Caco-2 (cell line): ENCODE data around the gene MYO1F. TPM values are rescaled to one million over a fixed set of nuclear protein-coding genes. Genes with fewer than 3 reads are reported as not detected.

Experiments used
- BruUV-seq: library from RNA; stranded (reverse); fragments of 400-500 nt; replicated peaks from 2 replicates; lab custom pipeline; 2021; lab: Mats Ljungman, UMichigan
- CTCF ChIA-PET: fragments of 300-600 bp; sonication (Branson Sonifier 250); formaldehyde crosslinking; loops from one replicate; lab custom pipeline; 2022; ENCODE audit warnings: antibody characterized with exemption; lab: Charles Lee
- POLR2A ChIA-PET: fragments of 300-600 bp; sonication (Branson Sonifier 250); formaldehyde crosslinking; loops from one replicate; lab custom pipeline; 2022; ENCODE audit warnings: antibody characterized with exemption; lab: Charles Lee
- DNase-seq, 2 experiments: peaks; one replicate each; pipeline versions ENCODE4 v3.0.0 to v3.0.0-alpha.2; 2020 to 2022
- H3K27me3 ChIP-seq: replicated peaks from 2 replicates; pipeline ENCODE4 v1.6.0; 2011; ENCODE audit warnings: low read length; ENCODE audit not compliant: control insufficient read depth, insufficient read depth
- H3K36me3 ChIP-seq: 2 replicates; pipeline ENCODE4 v1.5.1; 2011; ENCODE audit warnings: low read length; ENCODE audit not compliant: control insufficient read depth, insufficient read depth
- H3K4me1 ChIP-seq: fragments of 250-450 bp; sonication (Bioruptor Pico); 2 replicates; pipeline ENCODE4 v1.5.1; 2020; ENCODE audit warnings: mild to moderate bottlenecking
- H3K4me3 ChIP-seq: 2 replicates; pipeline ENCODE4 v1.5.1; 2011; ENCODE audit warnings: low read depth, mild to moderate bottlenecking, control low read depth, low read length
- H3K9me3 ChIP-seq: fragments of 250-450 bp; sonication (Bioruptor Pico); 2 replicates; pipeline ENCODE4 v1.5.1; 2020; ENCODE audit warnings: mild to moderate bottlenecking, moderate library complexity
- H3K27ac Mint-ChIP-seq: one replicate; pipeline ENCODE4 v1.8.0; 2022; ENCODE audit warnings: mixed read lengths; ENCODE audit not compliant: unreplicated experiment
- H3K27me3 Mint-ChIP-seq: one replicate; pipeline ENCODE4 v1.8.0; 2022; ENCODE audit warnings: mixed read lengths; ENCODE audit not compliant: insufficient read depth, unreplicated experiment
- H3K36me3 Mint-ChIP-seq: one replicate; pipeline ENCODE4 v1.8.0; 2022; ENCODE audit warnings: mild to moderate bottlenecking, mixed read lengths; ENCODE audit not compliant: insufficient read depth, unreplicated experiment
- H3K4me1 Mint-ChIP-seq: one replicate; pipeline ENCODE4 v1.8.0; 2022; ENCODE audit warnings: low read depth, mixed read lengths; ENCODE audit not compliant: unreplicated experiment
- H3K4me3 Mint-ChIP-seq: one replicate; pipeline ENCODE4 v1.8.0; 2022; ENCODE audit warnings: mild to moderate bottlenecking, moderate library complexity, mixed read lengths; ENCODE audit not compliant: unreplicated experiment
- H3K9me3 Mint-ChIP-seq: one replicate; pipeline ENCODE4 v1.8.0; 2022; ENCODE audit warnings: mixed read lengths; ENCODE audit not compliant: unreplicated experiment
- CTCF ChIP-seq, 2 experiments: fragments of 200-600 bp in 1 of 2; IDR thresholded peaks; 1 replicate in 1 of 2; 2 replicates in 1 of 2; pipeline versions ENCODE4 v1.5.1 to v1.8.0; 2011 to 2022; ENCODE audit warnings: antibody characterized with exemption in 1 of 2, control low read depth in 1 of 2, inconsistent platforms in 1 of 2, low read depth in 1 of 2, low read length in 1 of 2, mild to moderate bottlenecking in 1 of 2, moderate library complexity in 1 of 2; ENCODE audit not compliant: insufficient read depth in 1 of 2, severe bottlenecking in 1 of 2, unreplicated experiment in 1 of 2
- intact Hi-C: fragments of 100-400 bp; cut with micrococcal nuclease; formaldehyde crosslinking; loops from one replicate; pipeline ENCODE4 v1.10.0; 2022; ENCODE audit not compliant: unreplicated experiment
- total RNA-seq: library from RNA; stranded (reverse); gene quantifications from 2 replicates; pipeline ENCODE4 v1.2.3, GENCODE V29; 2022

The MYO1F gene
- total RNA-seq, 1 experiment from 2014 or later = 0.25 TPM

- TF ChIP-seq CTCF (IDR thresholded peaks at IDR 0.05; ENCODE audit: insufficient read depth in 1 of 2, low read depth in 1 of 2, low read length in 1 of 2, severe bottlenecking in 1 of 2, unreplicated experiment in 1 of 2) = no peak
- Histone ChIP-seq H3K36me3 (no peaks in the 10 kb centered on the region; the same call in 1 of the 2 replicates), H3K27me3 (no peaks in the 10 kb centered on the region), H3K9me3 (no peaks in the 10 kb centered on the region), H3K4me3 (no peak overlapping the region), H3K4me1 (no peaks in the 10 kb centered on the region)
- Mint-ChIP-seq H3K27ac (no peak overlapping the region), H3K36me3 (no peaks in the 10 kb centered on the region), H3K27me3 (no peaks in the 10 kb centered on the region), H3K4me3 (no peak overlapping the region), H3K9me3 (no peaks in the 10 kb centered on the region), H3K4me1 (no peaks in the 10 kb centered on the region)
- ChIA-PET CTCF (no interaction called here), POLR2A (no interaction called here)
- DNase-seq = no peak
- BruUV-seq = no TSS peak
- intact Hi-C loops = no loop called here
Observed at GRCh38 chr19:8544168-8544567, 33.1 kb downstream of the MYO1F start.

- CTCF ChIA-PET = no interaction called here
Observed at GRCh38 chr19:8539621-8540149, 37.6 kb downstream of the MYO1F start.

GRCh38 chr19:8537099-8537498, 40.1 kb downstream of the MYO1F start:
- Histone ChIP-seq H3K27me3 (no peaks in the 10 kb centered on the region), H3K36me3 (no peaks in the 10 kb centered on the region), H3K4me3 (no peak overlapping the region), H3K9me3 (no peaks in the 10 kb centered on the region), H3K4me1 (no peaks in the 10 kb centered on the region)
- no peaks in the 10 kb centered on the region for H3K27me3 Mint-ChIP-seq
- H3K4me3 Mint-ChIP-seq = no peak overlapping the region
- H3K27ac Mint-ChIP-seq = no peak overlapping the region
- ChIA-PET CTCF (no interaction called here), POLR2A (no interaction called here)
- H3K9me3 Mint-ChIP-seq = no peaks in the 10 kb centered on the region
- H3K36me3 Mint-ChIP-seq = no peaks in the 10 kb centered on the region
- DNase-seq = no peak
- intact Hi-C loops = no loop called here
- no TSS peak for BruUV-seq
- TF ChIP-seq CTCF (IDR thresholded peaks at IDR 0.05; ENCODE audit: insufficient read depth in 1 of 2, low read depth in 1 of 2, low read length in 1 of 2, severe bottlenecking in 1 of 2, unreplicated experiment in 1 of 2) = no peak
- H3K4me1 Mint-ChIP-seq = peaks cover 7% of the 10 kb centered on the region

More at GRCh38 chr19:8539621-8540149, 37.6 kb downstream of the MYO1F start:
- TF ChIP-seq CTCF (IDR thresholded peaks at IDR 0.05; ENCODE audit: insufficient read depth in 1 of 2, low read depth in 1 of 2, low read length in 1 of 2, severe bottlenecking in 1 of 2, unreplicated experiment in 1 of 2) = no peak
- H3K4me3 ChIP-seq = no peak overlapping the region
- Mint-ChIP-seq H3K27ac (no peak overlapping the region), H3K27me3 (no peaks in the 10 kb centered on the region), H3K4me1 (no peaks in the 10 kb centered on the region), H3K4me3 (no peak overlapping the region), H3K9me3 (no peaks in the 10 kb centered on the region), H3K36me3 (no peaks in the 10 kb centered on the region)
- H3K4me1 ChIP-seq = no peaks in the 10 kb centered on the region
- no peaks in the 10 kb centered on the region for H3K9me3 ChIP-seq
- H3K36me3 ChIP-seq = no peaks in the 10 kb centered on the region; the same call in 1 of the 2 replicates
- no TSS peak for BruUV-seq
- DNase-seq = no peak
- no peaks in the 10 kb centered on the region for H3K27me3 ChIP-seq
- intact Hi-C loops = no loop called here
- POLR2A ChIA-PET = interaction anchor here (0.5 kb wide), 1 partner anchor 16 kb away, joined by 5 read pairs; no protein-coding TSS in a partner anchor
